GM19099 (cell line): ENCODE results near the gene RAG2.

ENCODE experiments used
- POLR2A ChIP-seq: IDR thresholded peaks from 3 replicates; pipeline ENCODE4 v1.6.1; 2011; ENCODE audit warnings: low read depth; ENCODE audit not compliant: insufficient read length; ENCODE audit errors: extremely low read depth

Gene RAG2

DNA sequence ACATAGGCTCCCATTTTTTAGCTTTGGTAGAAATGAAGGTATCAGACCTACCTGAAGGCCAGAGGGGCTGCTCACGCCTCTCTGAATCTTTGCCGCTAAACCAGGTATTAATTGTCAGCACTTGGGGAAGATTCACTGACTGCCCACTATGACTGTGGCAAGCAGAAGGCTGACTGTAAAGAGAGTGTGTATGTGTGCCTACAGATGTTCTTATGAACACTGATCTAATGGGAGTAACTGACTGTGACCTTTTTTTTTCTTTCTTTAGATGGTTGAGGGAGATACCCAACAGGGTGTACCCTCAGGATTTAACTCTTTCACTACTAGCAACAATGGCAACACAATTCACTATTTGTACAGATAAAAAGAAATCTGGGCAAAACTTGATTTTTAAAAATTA, at the start of gene RAG2:
TSS of gene RAG2 (minus strand) at position 186 of the 400 bp plus-strand sequence. CDS start 4,068 bp downstream, outside the sequence.
- TF ChIP-seq POLR2A, result no peak

- TF ChIP-seq POLR2A, result no peak
Observed at GRCh38 chr11:36638556-36638955, 40.5 kb upstream of the RAG2 start.

DNA sequence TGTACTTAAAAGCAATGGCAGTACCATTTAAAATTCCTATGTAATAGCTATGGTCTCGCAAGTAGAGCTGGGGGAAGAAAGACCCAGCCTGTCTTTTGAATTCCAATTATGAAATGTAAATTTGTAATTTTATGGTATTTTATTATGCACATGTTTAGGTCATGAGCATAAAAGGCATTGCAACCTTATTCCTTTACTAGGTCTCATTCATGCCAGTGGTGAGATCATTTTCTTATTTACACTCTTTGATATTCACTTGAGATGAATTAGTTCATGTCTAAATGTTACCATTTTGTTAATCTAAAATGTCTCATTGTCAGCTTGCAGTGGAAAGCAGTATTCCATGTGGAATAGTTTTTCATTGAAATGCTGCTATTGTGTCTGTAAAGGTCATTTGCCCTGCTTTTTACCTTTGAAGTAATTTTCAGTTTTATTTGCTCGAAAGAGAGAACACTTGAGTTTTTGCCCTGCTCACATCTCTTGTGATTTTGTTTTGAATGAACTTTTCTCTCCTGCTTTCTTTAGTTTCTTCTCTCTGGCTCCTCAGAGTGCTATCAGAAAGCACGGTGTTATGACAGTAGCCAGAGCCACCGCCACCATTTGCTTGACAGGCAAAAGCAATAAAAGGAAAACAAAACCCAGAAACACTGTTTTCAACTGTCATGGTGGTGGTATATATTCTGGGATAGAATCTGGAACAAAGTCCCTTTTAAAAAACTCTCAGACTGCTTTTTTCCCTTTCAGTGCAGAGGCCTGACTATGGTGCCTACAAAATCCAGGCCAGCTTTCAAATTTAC, 37.2 kb upstream of the RAG2 start:
- TF ChIP-seq POLR2A, result no peak

GRCh38 chr11:36631774-36632173, 33.7 kb upstream of the RAG2 start:
- TF ChIP-seq POLR2A, result no peak

GRCh38 chr11:36628765-36629244, 30.8 kb upstream of the RAG2 start:
- no peak for TF ChIP-seq POLR2A

DNA sequence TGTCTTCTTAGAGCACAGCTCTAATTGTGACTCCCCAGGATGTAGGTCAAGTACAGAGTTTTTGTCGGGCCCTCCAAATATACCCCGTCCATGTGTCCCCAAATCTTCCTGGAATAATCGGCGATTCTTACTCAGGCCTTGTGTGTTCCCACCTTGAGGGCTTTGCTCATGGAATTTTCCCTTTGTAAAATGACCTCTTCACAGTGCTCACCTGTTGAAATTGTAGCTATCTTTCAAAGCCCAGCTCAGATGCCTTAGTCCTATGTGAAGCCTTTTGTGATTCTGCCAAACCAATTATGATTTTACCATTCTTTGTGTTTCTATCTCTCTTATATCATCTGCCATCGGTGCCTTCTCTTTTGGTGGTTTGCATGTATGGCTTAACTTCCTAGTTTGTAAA, 30.1 kb upstream of the RAG2 start:
- no peak for TF ChIP-seq POLR2A

- TF ChIP-seq POLR2A, result no peak
Observed at GRCh38 chr11:36627471-36627870, 29.4 kb upstream of the RAG2 start.

DNA sequence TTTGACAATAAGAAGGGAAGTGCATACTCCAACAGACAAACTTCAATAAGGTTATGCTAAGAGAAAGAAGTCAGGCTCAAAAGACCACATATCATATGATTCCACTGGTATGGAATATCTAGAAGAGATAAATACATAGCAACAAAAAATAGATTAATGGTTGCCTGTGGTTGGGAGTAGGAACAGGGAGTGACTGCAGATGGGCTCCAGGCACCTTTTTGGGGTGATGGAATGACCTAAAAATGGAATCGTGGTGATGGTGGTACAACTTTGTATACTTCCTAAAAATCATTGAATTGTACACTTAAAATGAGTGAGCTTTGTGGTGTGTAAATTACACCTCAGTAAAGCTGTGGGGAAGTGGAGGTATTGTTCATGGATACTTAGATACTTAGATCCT, 29.0 kb upstream of the RAG2 start:
- TF ChIP-seq POLR2A, result no peak

DNA sequence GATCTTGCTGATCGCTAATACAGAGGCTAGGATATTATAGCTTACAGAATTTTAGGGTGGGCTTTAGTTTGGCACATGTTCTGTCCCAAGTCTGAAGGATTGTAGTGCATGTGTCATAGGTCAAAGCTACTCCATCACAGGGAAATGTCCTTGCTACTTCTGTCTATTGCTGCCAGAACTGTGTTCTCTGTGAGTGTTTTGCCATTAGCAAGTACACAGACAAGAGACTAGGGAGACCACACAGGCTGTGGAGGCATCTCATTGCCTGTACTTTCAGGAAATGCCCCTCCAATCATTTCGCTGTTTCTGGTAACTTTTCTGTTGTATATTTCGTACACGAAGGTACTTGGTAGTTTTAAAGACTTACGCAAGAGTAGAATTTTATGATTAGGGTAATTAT, 25.5 kb upstream of the RAG2 start:
- TF ChIP-seq POLR2A, result no peak

GRCh38 chr11:36622431-36623136, 24.5 kb upstream of the RAG2 start:
- no peak for TF ChIP-seq POLR2A

- TF ChIP-seq POLR2A, result no peak
Observed at GRCh38 chr11:36620246-36620645, 22.2 kb upstream of the RAG2 start.

DNA sequence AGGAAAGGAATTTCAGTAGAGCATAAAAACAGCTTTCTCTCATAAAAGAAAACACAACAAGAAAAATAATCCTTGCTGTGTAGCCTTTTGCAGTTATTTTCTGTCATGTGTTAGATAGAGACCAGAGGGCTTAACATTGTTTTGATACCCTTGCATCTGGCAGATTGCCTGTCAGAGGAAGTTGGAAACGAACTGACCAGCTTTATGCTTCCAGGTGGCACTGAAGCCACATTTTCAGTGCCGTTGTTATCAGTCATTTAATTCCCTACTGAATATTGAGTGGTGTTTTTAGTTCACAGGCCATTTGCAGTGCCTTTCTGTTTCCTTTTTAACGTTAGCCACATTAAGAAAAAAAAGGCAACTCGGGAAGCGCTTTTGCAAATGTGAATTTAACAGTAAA, 21.5 kb upstream of the RAG2 start:
- no peak for TF ChIP-seq POLR2A

DNA sequence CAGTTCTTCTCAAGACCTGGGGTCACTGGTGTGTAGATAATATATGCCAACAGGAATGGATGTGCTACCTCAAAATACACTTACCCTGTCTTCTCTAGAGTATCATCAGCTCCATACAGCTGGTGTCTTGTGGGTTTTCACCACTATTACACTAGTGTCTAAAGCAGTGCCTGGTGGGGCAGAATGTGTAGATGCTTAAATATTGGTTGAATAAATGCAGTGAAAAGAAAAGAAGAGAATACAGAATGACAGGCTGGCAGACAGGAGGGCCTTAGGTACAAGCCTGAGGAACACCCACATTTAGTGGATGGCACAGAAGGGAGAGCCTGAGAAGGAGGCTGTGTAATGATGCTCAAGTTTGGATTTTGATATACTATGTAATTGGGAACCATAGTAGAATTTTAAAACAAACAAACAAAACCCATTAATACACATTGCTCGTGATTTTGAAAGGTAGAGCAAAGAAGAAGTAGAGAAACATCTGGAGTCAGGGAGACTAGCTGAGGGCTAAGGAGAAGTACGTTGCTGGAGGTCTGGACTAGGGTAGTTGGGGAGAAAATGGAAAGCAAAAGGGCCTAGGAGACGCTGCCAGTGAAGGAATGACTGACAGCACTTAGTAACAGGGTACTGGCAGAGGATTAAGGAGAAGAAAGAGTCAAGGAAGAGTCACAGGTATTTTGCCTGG, 20.5 kb upstream of the RAG2 start:
- no peak for TF ChIP-seq POLR2A

- TF ChIP-seq POLR2A, result no peak
Observed at GRCh38 chr11:36617543-36618362, 19.7 kb upstream of the RAG2 start.

DNA sequence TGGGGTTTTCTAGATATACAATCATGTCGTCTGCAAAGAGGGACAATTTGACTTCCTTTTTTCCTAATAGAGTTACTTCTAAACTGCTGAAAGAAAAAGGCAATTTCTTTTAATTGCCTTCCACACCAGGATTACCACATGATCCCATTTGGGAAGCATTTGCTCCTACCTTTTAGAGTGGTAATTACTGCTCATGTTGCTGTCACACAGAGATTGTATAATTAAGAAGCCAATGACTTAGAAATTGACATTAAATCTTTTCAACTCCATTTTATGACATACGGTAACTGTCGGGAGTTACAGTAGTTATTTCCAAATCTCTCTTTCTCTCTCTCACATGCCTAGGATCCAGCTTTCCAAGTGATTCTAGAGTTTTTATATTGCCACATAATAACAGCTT, 17.8 kb upstream of the RAG2 start:
- no peak for TF ChIP-seq POLR2A
